ENCODE data around the gene PRKG1.
A peak's percentile ranks its signal among the peaks of the same experiment; 100 is the strongest.
"Not testable (repeated sequence)": the region's sequence is repeated elsewhere in the genome, so short reads cannot be mapped to it uniquely, and the experiment has no call there.

PRKG1 gene

GRCh38 chr10:51700228-51700817, 626.0 kb downstream of the PRKG1 start:
- DNase-seq (ENCODE audit: low spot score): no peak

- no peak for DNase-seq (ENCODE audit: low spot score)
Observed at GRCh38 chr10:51705774-51706173, 631.5 kb downstream of the PRKG1 start.

- DNase-seq (ENCODE audit: low spot score): no peak
Observed at GRCh38 chr10:51706225-51706624, 631.9 kb downstream of the PRKG1 start.

GRCh38 chr10:51707392-51707791, 633.1 kb downstream of the PRKG1 start:
- DNase-seq (ENCODE audit: low spot score): no peak

- DNase-seq (ENCODE audit: low spot score): no peak
Observed at GRCh38 chr10:51707821-51708424, 633.6 kb downstream of the PRKG1 start.

GRCh38 chr10:51708609-51709008, 634.3 kb downstream of the PRKG1 start:
- no peak for DNase-seq (ENCODE audit: low spot score)

- DNase-seq (ENCODE audit: low spot score): no peak
Observed at GRCh38 chr10:51709324-51709972, 635.2 kb downstream of the PRKG1 start.

- DNase-seq (ENCODE audit: low spot score): no peak
Observed at GRCh38 chr10:51711519-51711891, 637.2 kb downstream of the PRKG1 start.

- no peak for DNase-seq (ENCODE audit: low spot score)
Observed at GRCh38 chr10:51716981-51717380, 642.7 kb downstream of the PRKG1 start.

- DNase-seq (ENCODE audit: low spot score): no peak
Observed at GRCh38 chr10:51718804-51719291, 644.6 kb downstream of the PRKG1 start.

- no peak for DNase-seq (ENCODE audit: low spot score)
Observed at GRCh38 chr10:51724038-51724437, 649.8 kb downstream of the PRKG1 start.

- DNase-seq (ENCODE audit: low spot score): no peak
Observed at GRCh38 chr10:51729822-51730555, 655.7 kb downstream of the PRKG1 start.

GRCh38 chr10:51733057-51733456, 658.8 kb downstream of the PRKG1 start:
- peak; percentile 35 for DNase-seq (ENCODE audit: low spot score)

GRCh38 chr10:51743146-51743545, 668.9 kb downstream of the PRKG1 start:
- peak; percentile 1 for DNase-seq (ENCODE audit: low spot score)

GRCh38 chr10:51744235-51745000, 670.1 kb downstream of the PRKG1 start:
- DNase-seq (ENCODE audit: low spot score): no peak

GRCh38 chr10:51745397-51745796, 671.1 kb downstream of the PRKG1 start:
- DNase-seq (ENCODE audit: low spot score): no peak

- no peak for DNase-seq (ENCODE audit: low spot score)
Observed at GRCh38 chr10:51747216-51747615, 672.9 kb downstream of the PRKG1 start.

GRCh38 chr10:51748959-51749358, 674.7 kb downstream of the PRKG1 start:
- no peak for DNase-seq (ENCODE audit: low spot score)

- DNase-seq (ENCODE audit: low spot score): no peak
Observed at GRCh38 chr10:51758366-51758765, 684.1 kb downstream of the PRKG1 start.

GRCh38 chr10:51758838-51759237, 684.6 kb downstream of the PRKG1 start:
- DNase-seq (ENCODE audit: low spot score): not testable (repeated sequence)

- DNase-seq (ENCODE audit: low spot score): no peak
Observed at GRCh38 chr10:51759896-51760534, 685.7 kb downstream of the PRKG1 start.
